ENCODE data around the gene ATXN1.

DNA sequence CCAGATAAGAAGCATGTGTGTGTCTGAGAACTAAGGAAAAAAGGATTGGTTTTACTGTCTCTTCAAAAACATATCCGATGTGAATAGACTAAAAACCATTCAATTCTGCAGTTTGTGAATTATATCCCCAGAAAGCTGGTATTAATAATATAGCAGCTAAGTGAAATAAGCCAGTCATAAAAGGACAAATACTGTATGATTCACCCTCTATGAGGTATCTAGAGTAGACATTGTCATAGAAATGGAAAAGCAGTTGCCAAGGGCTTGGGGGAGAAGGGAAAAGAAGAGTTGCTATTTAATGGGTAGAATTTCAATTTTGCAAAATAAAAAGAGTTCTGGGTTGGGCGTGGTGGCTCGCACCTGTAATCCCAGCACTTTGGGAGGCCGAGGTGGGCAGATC is 137.5 kb downstream of the ATXN1 start:
- TF ChIP-seq, protein P1, sequence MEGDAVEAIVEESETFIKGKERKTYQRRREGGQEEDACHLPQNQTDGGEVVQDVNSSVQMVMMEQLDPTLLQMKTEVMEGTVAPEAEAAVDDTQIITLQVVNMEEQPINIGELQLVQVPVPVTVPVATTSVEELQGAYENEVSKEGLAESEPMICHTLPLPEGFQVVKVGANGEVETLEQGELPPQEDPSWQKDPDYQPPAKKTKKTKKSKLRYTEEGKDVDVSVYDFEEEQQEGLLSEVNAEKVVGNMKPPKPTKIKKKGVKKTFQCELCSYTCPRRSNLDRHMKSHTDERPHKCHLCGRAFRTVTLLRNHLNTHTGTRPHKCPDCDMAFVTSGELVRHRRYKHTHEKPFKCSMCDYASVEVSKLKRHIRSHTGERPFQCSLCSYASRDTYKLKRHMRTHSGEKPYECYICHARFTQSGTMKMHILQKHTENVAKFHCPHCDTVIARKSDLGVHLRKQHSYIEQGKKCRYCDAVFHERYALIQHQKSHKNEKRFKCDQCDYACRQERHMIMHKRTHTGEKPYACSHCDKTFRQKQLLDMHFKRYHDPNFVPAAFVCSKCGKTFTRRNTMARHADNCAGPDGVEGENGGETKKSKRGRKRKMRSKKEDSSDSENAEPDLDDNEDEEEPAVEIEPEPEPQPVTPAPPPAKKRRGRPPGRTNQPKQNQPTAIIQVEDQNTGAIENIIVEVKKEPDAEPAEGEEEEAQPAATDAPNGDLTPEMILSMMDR (IDR thresholded peaks at IDR 0.05), result no peak
- no peak for TF ChIP-seq EP300 (IDR thresholded peaks at IDR 0.05)
